HG02938 (cell line): ENCODE results near the gene MRPL34.

Source experiments
- ATAC-seq: cut with Tn5 transposase; IDR thresholded peaks from one replicate; pipeline ENCODE4 v1.9.1; 2021; ENCODE audit warnings: mild to moderate bottlenecking, moderate library complexity; ENCODE audit not compliant: unreplicated experiment

MRPL34 gene

GRCh38 chr19:17309198-17309964 lies 3.7 kb downstream of the MRPL34 start, which contains the start of gene DDA1:
Gene DDA1, plus strand, starts transcription at chr19:17309563. Its CDS starts 92 bp downstream, at chr19:17309655.
- peak; percentile 46 for ATAC-seq

- no peak for ATAC-seq
These were observed 4.3 kb downstream of the MRPL34 start for GRCh38 chr19:17309965-17310461.

GRCh38 chr19:17311455-17312188 lies 6.0 kb downstream of the MRPL34 start:
- no peak for ATAC-seq

- ATAC-seq, result no peak
These were observed 6.8 kb downstream of the MRPL34 start for GRCh38 chr19:17312189-17313113.

- ATAC-seq, result no peak
These were observed 8.4 kb downstream of the MRPL34 start for GRCh38 chr19:17314007-17314593.

- no peak for ATAC-seq
These were observed 13.3 kb downstream of the MRPL34 start for GRCh38 chr19:17318966-17319365.

- ATAC-seq, result no peak
These were observed 14.0 kb downstream of the MRPL34 start for GRCh38 chr19:17319473-17320238.

- no peak for ATAC-seq
These were observed 14.8 kb downstream of the MRPL34 start for GRCh38 chr19:17320435-17320834.

GRCh38 chr19:17321655-17322489 lies 16.2 kb downstream of the MRPL34 start:
- no peak for ATAC-seq

GRCh38 chr19:17322854-17323253 lies 17.2 kb downstream of the MRPL34 start:
- ATAC-seq, result no peak

- ATAC-seq, result no peak
These were observed 17.8 kb downstream of the MRPL34 start for GRCh38 chr19:17323300-17323963.

- no peak for ATAC-seq
These were observed 18.3 kb downstream of the MRPL34 start for GRCh38 chr19:17323964-17324332.

- ATAC-seq, result no peak
These were observed 18.9 kb downstream of the MRPL34 start for GRCh38 chr19:17324357-17325114.

- no peak for ATAC-seq
These were observed 19.5 kb downstream of the MRPL34 start for GRCh38 chr19:17325133-17325532.

- ATAC-seq, result no peak
These were observed 20.4 kb downstream of the MRPL34 start for GRCh38 chr19:17325881-17326594.

GRCh38 chr19:17326595-17326966 lies 20.9 kb downstream of the MRPL34 start:
- no peak for ATAC-seq

GRCh38 chr19:17327068-17327653 lies 21.5 kb downstream of the MRPL34 start:
- no peak for ATAC-seq
